PFSK-1 (cell line): ENCODE results near the gene VTI1A.

ENCODE experiments used
- FOXP2 ChIP-seq: optimal IDR thresholded peaks from 2 replicates; pipeline ENCODE3; 2011; ENCODE audit warnings: borderline replicate concordance, control low read depth, inconsistent platforms; ENCODE audit not compliant: insufficient read depth; ENCODE audit errors: extremely low read length, extremely low read depth
- POLR2AphosphoS5 ChIP-seq: IDR thresholded peaks from 2 replicates; pipeline ENCODE4 v1.6.1; 2012; ENCODE audit warnings: low read depth, mild to moderate bottlenecking, control low read depth, low read length, moderate library complexity
- SIN3A ChIP-seq: IDR thresholded peaks from 2 replicates; pipeline ENCODE4 v1.6.1; 2012; ENCODE audit warnings: mild to moderate bottlenecking, low read length, moderate library complexity, borderline replicate concordance; ENCODE audit not compliant: insufficient read depth
- TAF1 ChIP-seq: IDR thresholded peaks from 2 replicates; pipeline ENCODE4 v1.6.1; 2012; ENCODE audit warnings: low read length, control low read depth, borderline replicate concordance; ENCODE audit not compliant: insufficient read depth
- TF ChIP-seq, protein P1 (sequence below), 2 experiments: IDR thresholded peaks; 2 replicates each; pipeline versions ENCODE4 v1.6.1 to v1.8.0; 2011 to 2012; ENCODE audit warnings: low read depth in 2 of 2, low read length in 2 of 2, control low read depth in 1 of 2, inconsistent platforms in 1 of 2, mild to moderate bottlenecking in 1 of 2, moderate library complexity in 1 of 2; ENCODE audit not compliant: insufficient read depth in 1 of 2

VTI1A gene

GRCh38 chr10:112532189-112532588 is 85.2 kb downstream of the VTI1A start:
- no peak for TF ChIP-seq TAF1
- TF ChIP-seq, protein P1, sequence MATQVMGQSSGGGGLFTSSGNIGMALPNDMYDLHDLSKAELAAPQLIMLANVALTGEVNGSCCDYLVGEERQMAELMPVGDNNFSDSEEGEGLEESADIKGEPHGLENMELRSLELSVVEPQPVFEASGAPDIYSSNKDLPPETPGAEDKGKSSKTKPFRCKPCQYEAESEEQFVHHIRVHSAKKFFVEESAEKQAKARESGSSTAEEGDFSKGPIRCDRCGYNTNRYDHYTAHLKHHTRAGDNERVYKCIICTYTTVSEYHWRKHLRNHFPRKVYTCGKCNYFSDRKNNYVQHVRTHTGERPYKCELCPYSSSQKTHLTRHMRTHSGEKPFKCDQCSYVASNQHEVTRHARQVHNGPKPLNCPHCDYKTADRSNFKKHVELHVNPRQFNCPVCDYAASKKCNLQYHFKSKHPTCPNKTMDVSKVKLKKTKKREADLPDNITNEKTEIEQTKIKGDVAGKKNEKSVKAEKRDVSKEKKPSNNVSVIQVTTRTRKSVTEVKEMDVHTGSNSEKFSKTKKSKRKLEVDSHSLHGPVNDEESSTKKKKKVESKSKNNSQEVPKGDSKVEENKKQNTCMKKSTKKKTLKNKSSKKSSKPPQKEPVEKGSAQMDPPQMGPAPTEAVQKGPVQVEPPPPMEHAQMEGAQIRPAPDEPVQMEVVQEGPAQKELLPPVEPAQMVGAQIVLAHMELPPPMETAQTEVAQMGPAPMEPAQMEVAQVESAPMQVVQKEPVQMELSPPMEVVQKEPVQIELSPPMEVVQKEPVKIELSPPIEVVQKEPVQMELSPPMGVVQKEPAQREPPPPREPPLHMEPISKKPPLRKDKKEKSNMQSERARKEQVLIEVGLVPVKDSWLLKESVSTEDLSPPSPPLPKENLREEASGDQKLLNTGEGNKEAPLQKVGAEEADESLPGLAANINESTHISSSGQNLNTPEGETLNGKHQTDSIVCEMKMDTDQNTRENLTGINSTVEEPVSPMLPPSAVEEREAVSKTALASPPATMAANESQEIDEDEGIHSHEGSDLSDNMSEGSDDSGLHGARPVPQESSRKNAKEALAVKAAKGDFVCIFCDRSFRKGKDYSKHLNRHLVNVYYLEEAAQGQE (IDR thresholded peaks at IDR 0.05; ENCODE audit: insufficient read depth in 1 of 2, low read depth in 2 of 2, low read length in 2 of 2), result no peak
- no peak for TF ChIP-seq SIN3A
- no peak for TF ChIP-seq POLR2AphosphoS5
- no peak for TF ChIP-seq FOXP2

DNA sequence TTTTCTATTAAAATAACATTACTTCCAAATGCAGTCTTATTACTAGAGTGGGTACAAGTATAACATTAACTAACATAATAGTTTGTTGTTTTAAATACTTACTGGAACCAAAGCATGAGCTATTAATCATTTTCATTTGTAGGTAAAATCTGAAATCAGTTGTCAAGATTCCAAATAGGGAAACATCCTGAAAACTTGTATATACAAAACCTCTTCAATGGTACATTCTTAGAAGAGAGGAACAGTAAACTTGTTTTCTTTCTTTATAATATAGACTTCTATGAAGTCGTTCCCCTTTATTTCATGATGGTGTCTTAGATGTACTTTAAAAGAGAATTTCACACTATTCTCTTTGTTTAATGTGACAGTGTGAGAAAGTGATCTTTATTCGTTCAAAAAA is 85.9 kb downstream of the VTI1A start:
- TF ChIP-seq TAF1, result no peak
- TF ChIP-seq SIN3A, result no peak
- TF ChIP-seq, protein P1 (IDR thresholded peaks at IDR 0.05; ENCODE audit: insufficient read depth in 1 of 2, low read depth in 2 of 2, low read length in 2 of 2), result no peak
- TF ChIP-seq FOXP2, result no peak
- no peak for TF ChIP-seq POLR2AphosphoS5

GRCh38 chr10:112533916-112534315 is 86.9 kb downstream of the VTI1A start:
- TF ChIP-seq SIN3A (no peak), FOXP2 (no peak), POLR2AphosphoS5 (no peak), TAF1 (no peak)
- TF ChIP-seq, protein P1 (IDR thresholded peaks at IDR 0.05; ENCODE audit: insufficient read depth in 1 of 2, low read depth in 2 of 2, low read length in 2 of 2), result no peak

DNA sequence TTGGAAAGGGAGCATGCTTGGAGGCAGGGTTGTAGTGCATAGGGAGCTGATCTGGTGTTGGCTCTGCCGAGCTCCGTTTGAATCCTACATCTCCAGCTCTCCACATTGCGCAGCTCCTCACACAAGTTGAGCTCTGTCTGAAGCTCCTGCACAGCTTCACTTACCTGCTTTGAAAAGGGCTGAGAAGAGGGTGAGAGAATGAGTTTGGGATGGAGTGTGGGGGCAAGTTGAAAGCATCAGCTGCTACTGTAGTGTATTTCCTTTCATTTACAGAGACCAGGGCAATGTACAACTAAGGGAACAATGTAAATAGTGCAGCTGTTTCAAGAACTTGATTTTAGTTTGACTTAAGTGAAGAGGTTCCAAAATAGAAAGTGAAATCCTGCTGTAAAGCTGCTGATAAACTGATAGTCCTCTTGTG is 88.5 kb downstream of the VTI1A start:
- TF ChIP-seq SIN3A, result no peak
- TF ChIP-seq TAF1, result no peak
- no peak for TF ChIP-seq FOXP2
- TF ChIP-seq, protein P1 (IDR thresholded peaks at IDR 0.05; ENCODE audit: insufficient read depth in 1 of 2, low read depth in 2 of 2, low read length in 2 of 2), result no peak
- TF ChIP-seq POLR2AphosphoS5, result no peak

DNA sequence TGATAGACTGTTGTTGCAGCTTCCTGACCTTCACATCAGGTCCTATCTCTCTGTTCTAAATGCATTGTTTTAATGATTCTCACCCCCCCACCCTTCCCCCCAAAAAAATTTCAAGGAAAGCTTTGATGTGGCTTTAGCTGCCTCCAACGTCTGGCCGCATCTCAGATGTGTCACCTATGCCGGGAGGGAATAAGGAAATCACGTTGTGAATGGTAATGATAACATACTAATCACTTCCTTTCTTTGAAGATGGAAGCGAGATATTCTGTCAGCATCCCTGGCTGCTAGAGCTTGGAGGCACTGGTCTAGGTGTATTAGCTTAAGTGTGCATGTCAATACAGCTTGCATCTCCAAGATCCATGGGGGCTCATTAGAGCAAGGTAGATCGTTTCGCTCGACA is 89.6 kb downstream of the VTI1A start:
- TF ChIP-seq TAF1 (no peak), SIN3A (no peak)
- TF ChIP-seq, protein P1 (IDR thresholded peaks at IDR 0.05; ENCODE audit: insufficient read depth in 1 of 2, low read depth in 2 of 2, low read length in 2 of 2), result no peak
